LNCaP clone FGC (cell line): ENCODE data around the gene MACROD2.
"Not testable (repeated sequence)": the region's sequence is repeated elsewhere in the genome, so short reads cannot be mapped to it uniquely, and the experiment has no call there.

ENCODE experiments used
- DNase-seq: peaks from one replicate; pipeline ENCODE4 v3.0.0-alpha.2; 2011; ENCODE audit warnings: low read depth
- H3K4me3 ChIP-seq: 2 replicates; pipeline ENCODE4 v1.5.1; 2011; ENCODE audit warnings: mild to moderate bottlenecking, low read depth, low read length, control low read depth
- CTCF ChIP-seq: IDR thresholded peaks from 2 replicates; pipeline ENCODE4 v1.5.1; 2012; ENCODE audit warnings: mild to moderate bottlenecking; ENCODE audit not compliant: control insufficient read depth, insufficient read depth; ENCODE audit errors: extremely low read depth

Gene MACROD2

GRCh38 chr20:14266246-14266645 lies 270.9 kb downstream of the MACROD2 start:
- no peak for TF ChIP-seq CTCF
- no peak overlapping the region for H3K4me3 ChIP-seq
- DNase-seq = no peak

GRCh38 chr20:14270751-14271150 lies 275.4 kb downstream of the MACROD2 start:
- DNase-seq, H3K4me3 ChIP-seq: not testable (repeated sequence)

GRCh38 chr20:14282140-14282539 lies 286.8 kb downstream of the MACROD2 start:
- no peak overlapping the region for H3K4me3 ChIP-seq
- TF ChIP-seq CTCF = no peak
- DNase-seq = no peak

- TF ChIP-seq CTCF = no peak
- no peak for DNase-seq
- H3K4me3 ChIP-seq = no peak overlapping the region
These were observed 289.1 kb downstream of the MACROD2 start for GRCh38 chr20:14284443-14284842.

GRCh38 chr20:14288341-14289330 lies 293.3 kb downstream of the MACROD2 start:
- DNase-seq = no peak
- H3K4me3 ChIP-seq = no peak overlapping the region
- TF ChIP-seq CTCF = no peak

GRCh38 chr20:14291502-14291901 lies 296.2 kb downstream of the MACROD2 start:
- H3K4me3 ChIP-seq = no peak overlapping the region
- no peak for DNase-seq
- no peak for TF ChIP-seq CTCF

GRCh38 chr20:14295238-14295637 lies 299.9 kb downstream of the MACROD2 start:
- TF ChIP-seq CTCF = no peak
- H3K4me3 ChIP-seq = no peak overlapping the region
- DNase-seq = no peak
